Mesendoderm (in vitro differentiated cells): ENCODE measurements around the gene GDPGP1.

Experiments
- DNase-seq: peaks from one replicate; pipeline ENCODE4 v3.0.0; 2013
- H2AK5ac ChIP-seq: 2 replicates; pipeline ENCODE4 v1.6.1; 2013; ENCODE audit warnings: low read length, inconsistent platforms
- H2BK120ac ChIP-seq: 2 replicates; pipeline ENCODE4 v1.6.1; 2013; ENCODE audit warnings: low read depth, mild to moderate bottlenecking, low read length, moderate library complexity, mixed read lengths
- H2BK15ac ChIP-seq: replicated peaks from 2 replicates; pipeline ENCODE4 v1.6.1; 2013; ENCODE audit warnings: low read depth, mild to moderate bottlenecking, moderate library complexity
- H2BK5ac ChIP-seq: 2 replicates; pipeline ENCODE4 v1.6.1; 2013; ENCODE audit warnings: low read length, inconsistent platforms
- H3K18ac ChIP-seq: 2 replicates; pipeline ENCODE4 v1.6.1; 2013; ENCODE audit warnings: mild to moderate bottlenecking, low read length, mixed read lengths
- H3K23ac ChIP-seq: one replicate; pipeline ENCODE4 v1.6.1; 2013; ENCODE audit warnings: low read length
- H3K27ac ChIP-seq: 2 replicates; pipeline ENCODE4 v1.5.1; 2013; ENCODE audit warnings: low read depth, mild to moderate bottlenecking, inconsistent platforms, low read length, moderate library complexity
- H3K27me3 ChIP-seq: 2 replicates; pipeline ENCODE4 v1.6.1; 2013; ENCODE audit warnings: low read length, control low read depth, mild to moderate bottlenecking, inconsistent platforms; ENCODE audit not compliant: insufficient read depth, poor library complexity
- H3K36me3 ChIP-seq: 2 replicates; pipeline ENCODE4 v1.6.1; 2013; ENCODE audit warnings: low read length, inconsistent platforms; ENCODE audit not compliant: control insufficient read depth, insufficient read depth
- H3K4ac ChIP-seq: one replicate; pipeline ENCODE4 v1.6.1; 2013; ENCODE audit warnings: low read depth, mild to moderate bottlenecking, low read length, moderate library complexity
- H3K4me1 ChIP-seq: 2 replicates; pipeline ENCODE4 v1.6.1; 2013; ENCODE audit warnings: low read depth, low read length, inconsistent platforms; ENCODE audit not compliant: control insufficient read depth
- H3K4me2 ChIP-seq: 2 replicates; pipeline ENCODE4 v1.6.1; 2013; ENCODE audit warnings: low read length
- H3K4me3 ChIP-seq: 2 replicates; pipeline ENCODE4 v1.5.1; 2013; ENCODE audit warnings: mild to moderate bottlenecking, low read length
- H3K56ac ChIP-seq: one replicate; pipeline ENCODE4 v1.6.1; 2013; ENCODE audit warnings: low read length
- H3K79me1 ChIP-seq: 2 replicates; pipeline ENCODE4 v1.6.1; 2013; ENCODE audit warnings: low read length, inconsistent platforms
- H3K79me2 ChIP-seq: 2 replicates; pipeline ENCODE4 v1.6.1; 2013; ENCODE audit warnings: mild to moderate bottlenecking, low read length; ENCODE audit not compliant: control insufficient read depth, insufficient read depth
- H3K9ac ChIP-seq: 2 replicates; pipeline ENCODE4 v1.6.1; 2013; ENCODE audit warnings: low read length, inconsistent platforms
- H4K5ac ChIP-seq: one replicate; pipeline ENCODE4 v1.6.1; 2013; ENCODE audit warnings: low read length
- H4K8ac ChIP-seq: one replicate; pipeline ENCODE4 v1.6.1; 2013; ENCODE audit warnings: low read depth, mild to moderate bottlenecking, control low read depth, low read length, moderate library complexity
- WGBS: extraction: QIAGEN DNeasy Blood & Tissue Kit; methylation state at CpG from one replicate; pipeline ENCODE4 v1.1.7; 2013; ENCODE audit warnings: low lambda C conversion rate, missing lambda C conversion rate; ENCODE audit not compliant: insufficient coverage; ENCODE audit errors: extremely low coverage; 5-methylcytosine and 5-hydroxymethylcytosine counted together

Gene GDPGP1

GRCh38 chr15:90202929-90203328 lies 31.1 kb upstream of the GDPGP1 start:
- peaks cover 7% of the 10 kb centered on the region for H3K79me1 ChIP-seq
- no peak overlapping the region for H2BK15ac ChIP-seq
- H3K27ac ChIP-seq: no peak overlapping the region
- H3K27me3 ChIP-seq: no peaks in the 10 kb centered on the region
- WGBS: no CpG with 5 or more reads among the region's 4 CpGs
- no peaks in the 10 kb centered on the region for H3K36me3 ChIP-seq
- H3K4ac ChIP-seq: no peak overlapping the region
- no peak overlapping the region for H3K23ac ChIP-seq
- no peak overlapping the region for H4K8ac ChIP-seq
- H3K4me2 ChIP-seq: no peak overlapping the region
- H3K56ac ChIP-seq: no peak overlapping the region
- DNase-seq: no peak
- H3K79me2 ChIP-seq: no peaks in the 10 kb centered on the region
- no peak overlapping the region for H2BK120ac ChIP-seq
- H3K4me3 ChIP-seq: no peak overlapping the region
- H3K9ac ChIP-seq: no peak overlapping the region
- H3K18ac ChIP-seq: no peak overlapping the region
- H3K4me1 ChIP-seq: peaks cover 5% of the 10 kb centered on the region
- H2BK5ac ChIP-seq: no peak overlapping the region
- no peak overlapping the region for H2AK5ac ChIP-seq
- no peak overlapping the region for H4K5ac ChIP-seq

DNA sequence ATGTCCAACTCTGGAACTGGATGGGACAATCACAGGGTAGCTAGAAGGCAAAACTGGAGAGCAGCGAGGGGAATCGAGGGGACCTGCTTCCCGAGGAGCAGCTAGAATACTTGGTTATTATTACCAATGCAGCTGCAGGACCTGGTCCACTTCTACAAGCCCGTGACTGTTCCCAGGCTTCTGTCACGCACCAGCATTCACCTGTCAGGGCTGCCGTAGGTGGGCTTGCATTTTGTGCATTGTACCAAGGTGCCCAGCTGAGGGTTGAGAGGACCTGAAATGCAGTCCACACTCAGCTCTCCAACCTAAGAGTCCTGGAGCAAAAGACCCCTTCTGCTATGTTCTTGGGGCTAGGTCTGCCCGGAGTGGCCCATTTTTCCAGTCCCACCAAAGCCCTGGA lies 30.5 kb upstream of the GDPGP1 start:
- no peak overlapping the region for H3K4me2 ChIP-seq
- H3K79me1 ChIP-seq: peaks cover 7% of the 10 kb centered on the region
- H3K23ac ChIP-seq: no peak overlapping the region
- H3K4me3 ChIP-seq: no peak overlapping the region
- H3K4me1 ChIP-seq: peaks cover 5% of the 10 kb centered on the region
- H4K8ac ChIP-seq: no peak overlapping the region
- no peaks in the 10 kb centered on the region for H3K36me3 ChIP-seq
- no peak overlapping the region for H3K27ac ChIP-seq
- H3K18ac ChIP-seq: no peak overlapping the region
- no peaks in the 10 kb centered on the region for H3K27me3 ChIP-seq
- H3K56ac ChIP-seq: no peak overlapping the region
- H2BK5ac ChIP-seq: no peak overlapping the region
- no peaks in the 10 kb centered on the region for H3K79me2 ChIP-seq
- no peak for DNase-seq
- WGBS: no CpG with 5 or more reads among the region's 7 CpGs
- H2BK15ac ChIP-seq: no peak overlapping the region
- no peak overlapping the region for H2BK120ac ChIP-seq
- no peak overlapping the region for H3K4ac ChIP-seq
- H3K9ac ChIP-seq: no peak overlapping the region
- no peak overlapping the region for H4K5ac ChIP-seq
- H2AK5ac ChIP-seq: no peak overlapping the region

GRCh38 chr15:90203922-90204321 lies 30.1 kb upstream of the GDPGP1 start:
- no CpG with 5 or more reads among the region's 8 CpGs for WGBS
- Histone ChIP-seq H3K4me3 (no peak overlapping the region), H2BK120ac (no peak overlapping the region)

GRCh38 chr15:90205050-90205848 lies 28.8 kb upstream of the GDPGP1 start:
- peaks cover 5% of the 10 kb centered on the region for H3K4me1 ChIP-seq
- no peak overlapping the region for H3K4me2 ChIP-seq
- H3K27me3 ChIP-seq: no peaks in the 10 kb centered on the region
- H2BK120ac ChIP-seq: no peak overlapping the region
- no peaks in the 10 kb centered on the region for H3K79me2 ChIP-seq
- peaks cover 7% of the 10 kb centered on the region for H3K79me1 ChIP-seq
- H3K18ac ChIP-seq: no peak overlapping the region
- no peak overlapping the region for H4K8ac ChIP-seq
- H4K5ac ChIP-seq: no peak overlapping the region
- no peak overlapping the region for H3K4ac ChIP-seq
- no peak for DNase-seq
- H3K56ac ChIP-seq: no peak overlapping the region
- H3K4me3 ChIP-seq: no peak overlapping the region
- H3K27ac ChIP-seq: no peak overlapping the region
- H3K23ac ChIP-seq: no peak overlapping the region
- H2AK5ac ChIP-seq: no peak overlapping the region
- WGBS: no CpG with 5 or more reads among the region's 10 CpGs
- no peak overlapping the region for H3K9ac ChIP-seq
- H3K36me3 ChIP-seq: no peaks in the 10 kb centered on the region
- H2BK5ac ChIP-seq: no peak overlapping the region
- H2BK15ac ChIP-seq: no peak overlapping the region

More at GRCh38 chr15:90203922-90204321, 30.1 kb upstream of the GDPGP1 start:
- H3K79me2 ChIP-seq: no peaks in the 10 kb centered on the region
- no peak overlapping the region for H4K5ac ChIP-seq
- no peak for DNase-seq
- H3K23ac ChIP-seq: no peak overlapping the region
- H3K18ac ChIP-seq: no peak overlapping the region
- no peak overlapping the region for H4K8ac ChIP-seq
- no peak overlapping the region for H3K9ac ChIP-seq
- H3K4me1 ChIP-seq: peaks cover 5% of the 10 kb centered on the region
- H3K4ac ChIP-seq: no peak overlapping the region
- H3K56ac ChIP-seq: no peak overlapping the region
- no peaks in the 10 kb centered on the region for H3K27me3 ChIP-seq
- H2AK5ac ChIP-seq: no peak overlapping the region
- H3K4me2 ChIP-seq: no peak overlapping the region
- H3K27ac ChIP-seq: no peak overlapping the region
- H3K36me3 ChIP-seq: no peaks in the 10 kb centered on the region
- no peak overlapping the region for H2BK5ac ChIP-seq
- H3K79me1 ChIP-seq: peaks cover 7% of the 10 kb centered on the region
- no peak overlapping the region for H2BK15ac ChIP-seq

DNA sequence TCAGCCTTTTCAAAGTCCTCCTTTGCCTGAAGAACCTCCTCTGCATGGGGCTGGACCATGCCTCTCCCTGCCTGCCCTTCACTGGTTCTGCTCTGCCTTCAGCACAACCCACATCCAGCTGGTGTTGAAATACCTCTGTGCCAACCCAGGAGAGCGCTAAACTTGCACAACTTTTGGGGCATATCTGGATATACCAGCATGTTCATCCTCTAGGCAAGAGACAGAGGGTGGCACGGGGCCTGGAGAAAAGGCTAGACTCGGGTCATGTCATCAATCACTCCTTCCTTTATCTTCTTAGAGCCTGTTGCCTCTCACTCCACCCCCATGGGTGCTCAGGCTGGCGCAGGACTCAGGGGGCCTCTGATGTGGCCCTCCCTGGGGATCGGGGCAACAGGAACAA lies 28.1 kb upstream of the GDPGP1 start:
- Histone ChIP-seq H3K79me1 (peaks cover 7% of the 10 kb centered on the region), H3K23ac (no peak overlapping the region), H2BK120ac (no peak overlapping the region), H3K9ac (no peak overlapping the region), H3K56ac (no peak overlapping the region), H2BK5ac (no peak overlapping the region), H3K27me3 (no peaks in the 10 kb centered on the region), H3K27ac (no peak overlapping the region), H4K5ac (no peak overlapping the region), H3K4me3 (no peak overlapping the region), H2BK15ac (no peak overlapping the region), H3K79me2 (no peaks in the 10 kb centered on the region), H2AK5ac (no peak overlapping the region), H3K4ac (no peak overlapping the region), H3K4me2 (no peak overlapping the region), H3K36me3 (no peaks in the 10 kb centered on the region), H3K4me1 (no peaks in the 10 kb centered on the region), H4K8ac (no peak overlapping the region), H3K18ac (no peak overlapping the region)
- WGBS: no CpG with 5 or more reads among the region's 5 CpGs
- DNase-seq: no peak

GRCh38 chr15:90207252-90207651 lies 26.8 kb upstream of the GDPGP1 start:
- Histone ChIP-seq H3K27me3 (no peaks in the 10 kb centered on the region), H3K27ac (no peak overlapping the region), H2BK15ac (no peak overlapping the region), H3K79me1 (peaks cover 7% of the 10 kb centered on the region), H3K36me3 (no peaks in the 10 kb centered on the region), H3K23ac (no peak overlapping the region), H3K4ac (no peak overlapping the region), H3K4me2 (no peak overlapping the region), H3K4me3 (no peak overlapping the region), H2BK120ac (no peak overlapping the region), H3K4me1 (no peaks in the 10 kb centered on the region), H3K18ac (no peak overlapping the region), H4K8ac (no peak overlapping the region), H2BK5ac (no peak overlapping the region), H4K5ac (no peak overlapping the region), H3K56ac (no peak overlapping the region), H3K79me2 (no peaks in the 10 kb centered on the region), H2AK5ac (no peak overlapping the region), H3K9ac (no peak overlapping the region)
- DNase-seq: no peak
- WGBS: no CpG with 5 or more reads among the region's 6 CpGs
